ENCODE results near the gene FAM184A. TPM values are rescaled to one million over a fixed set of nuclear protein-coding genes. Genes with fewer than 3 reads are reported as not detected.

FAM184A gene
- total and polyA plus RNA-seq, 9 of the 15 experiments (the other 6 are each of a cell fraction or from before 2014, with no cell fraction given), result 6.4 to 18.7 (median 13.1) TPM

DNA sequence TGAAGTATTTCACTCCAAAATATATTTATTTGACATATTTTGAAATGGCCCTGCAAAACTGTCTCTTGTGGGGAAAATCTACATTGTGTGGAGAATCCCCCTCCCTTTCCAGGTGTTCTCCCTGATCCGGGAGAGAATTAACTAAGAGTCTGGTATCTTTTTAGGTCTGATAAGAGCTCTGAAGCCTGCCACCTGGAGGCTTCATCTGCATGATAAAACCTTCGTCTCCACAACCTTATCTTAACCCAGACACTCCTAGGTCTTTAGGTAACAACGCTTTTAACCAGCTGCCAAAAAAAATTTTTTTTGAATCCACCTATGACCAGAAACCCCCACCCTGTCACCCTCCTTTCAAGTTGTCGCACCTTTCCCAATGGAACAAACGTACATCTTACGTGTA, 43.0 kb downstream of the FAM184A start (continued):
- TF ChIP-seq ZNF699 (CRISPR knock-in tag; IDR thresholded peaks at IDR 0.05; ENCODE audit: insufficient replicate concordance) (no peak), ZNF282 (CRISPR knock-in tag; IDR thresholded peaks at IDR 0.05) (no peak), GABPA (tag; conservative IDR thresholded peaks at IDR 0.05; ENCODE audit: low read depth) (no peak), MAFG (tag; conservative IDR thresholded peaks at IDR 0.05) (no peak), DNMT1 (IDR thresholded peaks at IDR 0.05) (no peak), SRSF7 (optimal IDR thresholded peaks at IDR 0.05; ENCODE audit: low read depth, low read length) (no peak), STAT5B (CRISPR knock-in tag; IDR thresholded peaks at IDR 0.05) (no peak), CREB1 (IDR thresholded peaks at IDR 0.05) (no peak), CREB1 (CRISPR knock-in tag; IDR thresholded peaks at IDR 0.05) (no peak), DMBX1 (CRISPR knock-in tag; IDR thresholded peaks at IDR 0.05; ENCODE audit: borderline replicate concordance) (peak; percentile 61; the same call in 1 of the 2 replicates), ARNT (IDR thresholded peaks at IDR 0.05) (no peak), STAG1 (CRISPR knock-in tag; IDR thresholded peaks at IDR 0.05; ENCODE audit: borderline replicate concordance) (no peak), HMG20A (CRISPR knock-in tag; conservative IDR thresholded peaks at IDR 0.05) (no peak), NCOA2 (IDR thresholded peaks at IDR 0.05; ENCODE audit: partially characterized antibody in 2 of 2) (no peak), KLF16 (IDR thresholded peaks at IDR 0.05) (peak; percentile 78), HMGN3 (IDR thresholded peaks at IDR 0.05; ENCODE audit: borderline replicate concordance, extremely low read depth, insufficient read length, low read depth, low read length) (no peak)
- TF ChIP-seq, protein P1, sequence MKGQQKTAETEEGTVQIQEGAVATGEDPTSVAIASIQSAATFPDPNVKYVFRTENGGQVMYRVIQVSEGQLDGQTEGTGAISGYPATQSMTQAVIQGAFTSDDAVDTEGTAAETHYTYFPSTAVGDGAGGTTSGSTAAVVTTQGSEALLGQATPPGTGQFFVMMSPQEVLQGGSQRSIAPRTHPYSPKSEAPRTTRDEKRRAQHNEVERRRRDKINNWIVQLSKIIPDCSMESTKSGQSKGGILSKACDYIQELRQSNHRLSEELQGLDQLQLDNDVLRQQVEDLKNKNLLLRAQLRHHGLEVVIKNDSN (CRISPR knock-in tag; IDR thresholded peaks at IDR 0.05), result no peak
- TF ChIP-seq, protein P2, sequence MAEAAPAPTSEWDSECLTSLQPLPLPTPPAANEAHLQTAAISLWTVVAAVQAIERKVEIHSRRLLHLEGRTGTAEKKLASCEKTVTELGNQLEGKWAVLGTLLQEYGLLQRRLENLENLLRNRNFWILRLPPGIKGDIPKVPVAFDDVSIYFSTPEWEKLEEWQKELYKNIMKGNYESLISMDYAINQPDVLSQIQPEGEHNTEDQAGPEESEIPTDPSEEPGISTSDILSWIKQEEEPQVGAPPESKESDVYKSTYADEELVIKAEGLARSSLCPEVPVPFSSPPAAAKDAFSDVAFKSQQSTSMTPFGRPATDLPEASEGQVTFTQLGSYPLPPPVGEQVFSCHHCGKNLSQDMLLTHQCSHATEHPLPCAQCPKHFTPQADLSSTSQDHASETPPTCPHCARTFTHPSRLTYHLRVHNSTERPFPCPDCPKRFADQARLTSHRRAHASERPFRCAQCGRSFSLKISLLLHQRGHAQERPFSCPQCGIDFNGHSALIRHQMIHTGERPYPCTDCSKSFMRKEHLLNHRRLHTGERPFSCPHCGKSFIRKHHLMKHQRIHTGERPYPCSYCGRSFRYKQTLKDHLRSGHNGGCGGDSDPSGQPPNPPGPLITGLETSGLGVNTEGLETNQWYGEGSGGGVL (CRISPR knock-in tag; IDR thresholded peaks at IDR 0.05), result no peak
- TF ChIP-seq, protein P3, sequence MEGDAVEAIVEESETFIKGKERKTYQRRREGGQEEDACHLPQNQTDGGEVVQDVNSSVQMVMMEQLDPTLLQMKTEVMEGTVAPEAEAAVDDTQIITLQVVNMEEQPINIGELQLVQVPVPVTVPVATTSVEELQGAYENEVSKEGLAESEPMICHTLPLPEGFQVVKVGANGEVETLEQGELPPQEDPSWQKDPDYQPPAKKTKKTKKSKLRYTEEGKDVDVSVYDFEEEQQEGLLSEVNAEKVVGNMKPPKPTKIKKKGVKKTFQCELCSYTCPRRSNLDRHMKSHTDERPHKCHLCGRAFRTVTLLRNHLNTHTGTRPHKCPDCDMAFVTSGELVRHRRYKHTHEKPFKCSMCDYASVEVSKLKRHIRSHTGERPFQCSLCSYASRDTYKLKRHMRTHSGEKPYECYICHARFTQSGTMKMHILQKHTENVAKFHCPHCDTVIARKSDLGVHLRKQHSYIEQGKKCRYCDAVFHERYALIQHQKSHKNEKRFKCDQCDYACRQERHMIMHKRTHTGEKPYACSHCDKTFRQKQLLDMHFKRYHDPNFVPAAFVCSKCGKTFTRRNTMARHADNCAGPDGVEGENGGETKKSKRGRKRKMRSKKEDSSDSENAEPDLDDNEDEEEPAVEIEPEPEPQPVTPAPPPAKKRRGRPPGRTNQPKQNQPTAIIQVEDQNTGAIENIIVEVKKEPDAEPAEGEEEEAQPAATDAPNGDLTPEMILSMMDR (IDR thresholded peaks at IDR 0.05 in 2 of 3, conservative IDR thresholded peaks at IDR 0.05 in 1 of 3; ENCODE audit: insufficient read depth in 2 of 3, low read depth in 1 of 3, low read length in 3 of 3), result 0 out of 6 replicates have a peak, but pooled peaks of 1 of the 3 experiments have one; percentile 6
- TF ChIP-seq, protein P4, sequence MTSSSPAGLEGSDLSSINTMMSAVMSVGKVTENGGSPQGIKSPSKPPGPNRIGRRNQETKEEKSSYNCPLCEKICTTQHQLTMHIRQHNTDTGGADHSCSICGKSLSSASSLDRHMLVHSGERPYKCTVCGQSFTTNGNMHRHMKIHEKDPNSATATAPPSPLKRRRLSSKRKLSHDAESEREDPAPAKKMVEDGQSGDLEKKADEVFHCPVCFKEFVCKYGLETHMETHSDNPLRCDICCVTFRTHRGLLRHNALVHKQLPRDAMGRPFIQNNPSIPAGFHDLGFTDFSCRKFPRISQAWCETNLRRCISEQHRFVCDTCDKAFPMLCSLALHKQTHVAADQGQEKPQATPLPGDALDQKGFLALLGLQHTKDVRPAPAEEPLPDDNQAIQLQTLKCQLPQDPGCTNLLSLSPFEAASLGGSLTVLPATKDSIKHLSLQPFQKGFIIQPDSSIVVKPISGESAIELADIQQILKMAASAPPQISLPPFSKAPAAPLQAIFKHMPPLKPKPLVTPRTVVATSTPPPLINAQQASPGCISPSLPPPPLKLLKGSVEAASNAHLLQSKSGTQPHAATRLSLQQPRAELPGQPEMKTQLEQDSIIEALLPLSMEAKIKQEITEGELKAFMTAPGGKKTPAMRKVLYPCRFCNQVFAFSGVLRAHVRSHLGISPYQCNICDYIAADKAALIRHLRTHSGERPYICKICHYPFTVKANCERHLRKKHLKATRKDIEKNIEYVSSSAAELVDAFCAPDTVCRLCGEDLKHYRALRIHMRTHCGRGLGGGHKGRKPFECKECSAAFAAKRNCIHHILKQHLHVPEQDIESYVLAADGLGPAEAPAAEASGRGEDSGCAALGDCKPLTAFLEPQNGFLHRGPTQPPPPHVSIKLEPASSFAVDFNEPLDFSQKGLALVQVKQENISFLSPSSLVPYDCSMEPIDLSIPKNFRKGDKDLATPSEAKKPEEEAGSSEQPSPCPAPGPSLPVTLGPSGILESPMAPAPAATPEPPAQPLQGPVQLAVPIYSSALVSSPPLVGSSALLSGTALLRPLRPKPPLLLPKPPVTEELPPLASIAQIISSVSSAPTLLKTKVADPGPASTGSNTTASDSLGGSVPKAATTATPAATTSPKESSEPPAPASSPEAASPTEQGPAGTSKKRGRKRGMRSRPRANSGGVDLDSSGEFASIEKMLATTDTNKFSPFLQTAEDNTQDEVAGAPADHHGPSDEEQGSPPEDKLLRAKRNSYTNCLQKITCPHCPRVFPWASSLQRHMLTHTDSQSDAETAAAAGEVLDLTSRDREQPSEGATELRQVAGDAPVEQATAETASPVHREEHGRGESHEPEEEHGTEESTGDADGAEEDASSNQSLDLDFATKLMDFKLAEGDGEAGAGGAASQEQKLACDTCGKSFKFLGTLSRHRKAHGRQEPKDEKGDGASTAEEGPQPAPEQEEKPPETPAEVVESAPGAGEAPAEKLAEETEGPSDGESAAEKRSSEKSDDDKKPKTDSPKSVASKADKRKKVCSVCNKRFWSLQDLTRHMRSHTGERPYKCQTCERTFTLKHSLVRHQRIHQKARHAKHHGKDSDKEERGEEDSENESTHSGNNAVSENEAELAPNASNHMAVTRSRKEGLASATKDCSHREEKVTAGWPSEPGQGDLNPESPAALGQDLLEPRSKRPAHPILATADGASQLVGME (CRISPR knock-in tag; IDR thresholded peaks at IDR 0.05), result no peak

Data from K562 (cell line).